SIG-M5 (cell line): Measurements from ENCODE around the gene FMN1.
"Not testable (repeated sequence)": the region's sequence is repeated elsewhere in the genome, so short reads cannot be mapped to it uniquely, and the experiment has no call there.

ENCODE experiments used
- DNase-seq: peaks from one replicate; lab custom pipeline; 2025; lab: John Stamatoyannopoulos, UW

The FMN1 gene

GRCh38 chr15:33093222-33093621, 101.3 kb downstream of the FMN1 start:
- no peak for DNase-seq

GRCh38 chr15:33091983-33092693, 102.4 kb downstream of the FMN1 start:
- no peak for DNase-seq

DNA sequence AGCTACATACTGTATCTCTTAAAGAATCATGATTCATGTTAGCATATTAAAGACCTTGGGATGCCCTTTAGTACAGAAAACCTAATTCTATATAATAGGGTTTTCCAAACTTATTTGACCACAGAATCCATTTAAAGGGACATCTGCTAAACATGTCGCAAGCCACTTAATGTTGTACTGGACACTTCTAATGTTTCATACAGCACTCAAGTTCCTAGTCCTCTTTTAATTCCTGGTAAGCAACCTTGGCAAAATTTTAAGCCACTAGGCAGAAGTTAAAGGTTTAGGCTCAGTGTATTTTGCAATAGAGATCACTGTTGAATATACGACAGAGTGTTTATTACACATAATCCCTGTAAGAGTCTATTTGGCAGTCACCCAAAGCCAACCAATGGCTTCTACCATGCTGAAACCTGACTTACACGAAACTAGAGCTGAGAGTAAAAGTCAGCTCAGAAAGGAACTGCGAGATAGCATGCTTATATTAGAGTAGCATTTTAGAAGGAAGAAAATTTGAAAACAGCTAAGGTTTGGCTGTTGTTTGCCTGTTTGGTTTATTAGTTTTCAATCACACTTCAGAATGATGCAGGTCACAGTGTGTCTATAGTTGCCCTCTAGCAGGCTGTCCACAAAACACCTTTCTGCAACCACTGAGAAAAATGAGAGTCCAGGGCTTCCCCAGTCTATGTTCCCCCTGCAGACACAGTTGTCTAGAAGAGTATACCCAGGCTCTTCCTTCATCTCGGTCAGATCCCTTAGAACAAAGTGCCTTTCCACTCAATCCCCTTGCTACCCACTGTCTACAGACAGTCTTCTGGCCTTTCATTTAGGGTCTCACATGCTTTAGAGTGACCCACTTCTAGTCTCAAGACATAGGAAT, 104.4 kb downstream of the FMN1 start:
- DNase-seq = no peak

DNA sequence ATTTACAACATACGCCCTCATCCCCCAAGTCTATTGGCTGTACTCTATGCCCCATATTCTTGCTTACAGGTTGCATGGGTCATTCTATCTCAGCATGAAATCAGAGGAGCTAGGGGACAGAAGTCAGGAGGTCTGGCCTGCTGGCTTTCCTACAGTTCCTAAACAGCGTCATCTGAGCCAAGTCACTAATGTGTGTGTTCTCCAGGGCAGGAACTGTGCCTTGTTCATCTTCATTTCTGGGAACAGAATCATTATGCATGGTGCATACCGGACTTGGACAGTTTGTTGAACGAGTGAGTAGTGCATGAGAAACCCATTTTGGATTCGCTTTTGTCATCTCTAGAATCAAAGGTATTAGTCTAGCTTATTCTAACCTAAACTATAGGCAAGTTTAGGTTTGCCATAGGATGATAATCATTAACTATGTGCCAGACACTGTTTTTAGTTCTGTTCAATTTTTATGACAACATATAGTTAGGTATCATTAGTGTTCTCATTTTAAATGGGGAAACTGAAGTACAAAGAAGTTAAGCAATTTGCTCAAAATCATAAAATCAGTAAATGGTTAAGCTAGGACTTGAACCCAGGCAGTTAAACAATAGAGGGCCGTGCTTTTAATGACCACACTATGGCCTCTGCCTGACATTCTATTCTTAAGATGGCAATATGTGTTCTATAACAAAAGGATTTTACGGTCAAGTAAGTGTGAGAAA, 105.2 kb downstream of the FMN1 start:
- no peak for DNase-seq

DNA sequence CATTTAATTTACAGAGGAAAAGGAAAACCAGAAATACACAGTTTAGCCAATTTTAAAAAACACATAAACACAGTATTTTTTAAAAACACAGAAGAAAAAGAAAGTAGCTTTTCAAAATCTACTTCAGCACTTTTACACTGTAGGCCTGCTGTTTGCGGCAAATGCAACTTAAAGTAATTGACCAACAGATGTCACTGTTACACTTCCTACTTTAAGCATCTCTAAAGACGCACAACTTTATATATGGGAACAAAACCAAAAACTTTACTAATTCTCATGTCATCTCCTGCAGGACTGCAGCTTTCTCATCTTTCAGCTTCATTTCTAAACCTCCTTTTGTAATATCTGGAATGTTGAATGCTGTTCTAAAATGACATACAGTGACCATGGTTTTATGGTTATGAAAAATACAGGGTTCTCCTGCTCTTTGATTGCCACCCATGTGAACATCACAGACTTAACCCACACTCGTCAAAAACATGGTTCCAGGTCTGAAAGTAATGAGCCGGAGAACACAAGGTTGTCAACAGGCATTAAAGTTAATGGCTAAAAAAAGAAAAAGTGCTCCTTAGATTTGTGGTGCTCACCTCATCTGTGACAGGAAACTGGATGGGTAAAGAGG, 107.9 kb downstream of the FMN1 start:
- no peak for DNase-seq

GRCh38 chr15:33084661-33085060, 109.9 kb downstream of the FMN1 start:
- no peak for DNase-seq

GRCh38 chr15:33083232-33084081, 111.1 kb downstream of the FMN1 start:
- no peak for DNase-seq

DNA sequence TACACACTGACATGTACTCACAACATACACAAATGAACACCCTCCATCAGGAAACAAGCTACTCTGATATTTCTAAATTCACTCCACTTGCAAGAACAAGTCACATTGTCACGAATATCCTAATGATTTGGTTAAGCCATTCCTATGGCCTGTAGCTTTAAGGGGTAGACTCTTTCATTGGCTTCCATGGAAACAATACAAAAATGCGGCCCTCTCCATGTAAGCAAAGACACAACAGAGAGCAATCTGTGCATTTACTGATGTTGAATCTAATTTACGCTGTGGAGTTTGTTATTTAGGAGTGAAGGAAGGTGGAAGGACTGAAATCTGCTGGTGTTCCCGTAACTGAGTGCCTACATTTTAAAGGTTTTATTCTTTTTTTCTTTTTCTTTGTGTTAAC, 114.5 kb downstream of the FMN1 start:
- no peak for DNase-seq

DNA sequence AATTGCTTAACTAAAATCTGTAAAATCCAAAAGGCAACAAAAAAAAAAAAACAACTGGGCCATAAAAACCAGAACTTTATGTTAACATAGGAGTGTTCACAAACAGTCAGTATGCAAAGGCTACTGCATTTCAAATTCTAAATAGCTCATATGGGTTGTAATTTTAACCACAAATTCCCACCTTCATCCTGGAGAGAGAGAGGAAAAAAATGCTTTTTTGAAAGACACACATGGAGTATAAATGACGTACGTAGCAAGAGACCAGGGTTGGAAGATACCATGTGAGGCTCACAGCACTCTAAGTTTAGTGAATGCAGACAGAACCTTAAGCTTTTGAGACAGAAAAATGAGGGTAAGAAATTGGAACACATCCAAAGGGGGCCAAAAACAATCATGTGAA, 115.9 kb downstream of the FMN1 start:
- DNase-seq = no peak

DNA sequence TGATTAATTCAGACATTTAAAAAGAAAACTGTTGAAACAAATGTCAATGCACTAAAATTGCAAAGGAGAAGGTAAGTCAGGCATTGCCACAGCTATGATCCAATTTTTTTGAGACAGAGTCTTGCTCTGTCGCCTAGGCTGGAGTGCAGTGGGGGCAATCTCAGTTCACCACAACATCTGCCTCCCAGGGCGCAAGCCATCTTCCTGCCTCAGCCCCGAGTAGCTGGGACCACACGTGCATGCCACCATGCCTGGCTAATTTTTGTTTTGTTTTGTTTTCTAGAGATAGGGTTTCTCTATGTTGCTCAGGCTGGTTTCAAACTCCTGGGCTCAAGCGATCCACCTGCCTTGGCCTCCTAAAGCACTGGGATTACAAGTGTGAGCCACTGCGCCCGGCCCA, 117.6 kb downstream of the FMN1 start:
- DNase-seq = no peak

DNA sequence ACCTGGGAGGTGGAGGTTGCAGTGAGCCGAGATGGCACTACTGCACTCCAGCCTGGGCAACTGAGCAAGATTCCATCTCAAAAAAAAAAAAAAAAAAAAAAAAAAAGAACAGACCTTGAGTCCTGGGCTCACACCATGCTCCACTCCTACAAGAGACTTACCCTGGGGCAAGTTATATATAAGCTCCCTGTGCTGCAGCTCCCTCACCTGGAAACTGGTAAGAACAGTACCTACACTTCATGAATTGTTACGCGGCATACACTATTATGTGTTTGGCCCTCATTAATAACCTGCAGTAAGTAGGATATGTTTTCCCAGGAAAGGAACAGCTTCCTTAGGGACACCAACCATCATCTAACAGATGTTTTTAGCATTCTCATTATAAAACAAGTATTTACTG, 119.6 kb downstream of the FMN1 start:
- DNase-seq = no peak

- no peak for DNase-seq
These were observed 120.3 kb downstream of the FMN1 start for GRCh38 chr15:33074212-33074611.

DNA sequence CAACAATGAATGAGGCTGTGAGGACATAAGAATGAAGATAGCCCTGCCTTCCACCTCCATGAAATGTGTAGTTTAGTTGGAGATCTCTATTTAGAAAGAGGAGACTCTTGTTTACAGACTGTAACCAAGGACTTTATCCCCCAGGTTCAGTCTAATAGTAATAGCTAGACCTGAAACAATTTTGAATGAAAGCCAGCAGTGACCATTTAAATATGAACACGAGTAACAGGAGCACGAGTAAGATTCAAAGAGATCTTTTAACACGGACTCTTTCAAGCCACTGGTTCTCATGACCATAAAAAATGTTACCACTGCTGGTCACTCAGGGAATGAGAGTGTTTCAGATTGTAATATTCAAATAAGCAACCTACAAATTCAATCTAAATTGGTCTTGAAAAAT, 123.1 kb downstream of the FMN1 start:
- DNase-seq = no peak

DNA sequence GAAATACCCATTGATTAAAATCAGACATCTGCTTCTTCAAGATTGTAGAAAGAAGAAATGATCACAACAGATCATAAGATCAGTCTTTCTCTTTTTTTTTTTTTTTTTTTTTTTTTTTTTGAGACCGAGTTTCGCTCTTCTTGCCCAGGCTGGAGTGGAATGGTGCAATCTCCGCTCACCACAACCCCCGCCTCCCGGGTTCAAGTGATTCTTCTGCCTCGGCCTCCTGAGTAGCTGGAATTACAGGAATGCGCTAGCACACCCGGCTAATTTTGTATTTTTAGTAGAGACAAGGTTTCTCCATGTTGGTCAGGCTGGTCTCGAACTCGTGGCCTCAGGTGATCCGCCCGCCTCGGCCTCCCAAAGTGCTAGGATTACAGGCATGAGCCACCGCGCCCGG, 124.6 kb downstream of the FMN1 start:
- not testable (repeated sequence) for DNase-seq

DNA sequence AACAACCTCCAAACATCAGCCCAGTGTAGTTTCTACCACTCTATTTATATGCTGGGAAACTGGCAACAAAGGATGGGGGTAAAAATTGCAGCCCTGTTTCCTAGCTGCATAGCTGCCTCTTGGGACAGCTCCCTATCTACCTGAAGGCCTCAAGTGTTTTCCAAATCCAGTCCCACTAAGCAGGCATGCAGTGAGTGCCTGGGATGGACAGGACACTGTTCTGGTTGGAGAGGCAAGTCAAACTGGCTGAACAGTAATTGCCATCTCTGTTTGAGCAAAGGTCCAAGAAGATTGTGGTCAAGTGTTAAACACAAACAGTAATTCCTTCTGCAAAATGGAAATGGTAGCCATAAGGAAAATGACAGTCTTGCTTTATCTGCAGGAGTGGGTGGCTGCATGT, 125.4 kb downstream of the FMN1 start:
- no peak for DNase-seq

DNA sequence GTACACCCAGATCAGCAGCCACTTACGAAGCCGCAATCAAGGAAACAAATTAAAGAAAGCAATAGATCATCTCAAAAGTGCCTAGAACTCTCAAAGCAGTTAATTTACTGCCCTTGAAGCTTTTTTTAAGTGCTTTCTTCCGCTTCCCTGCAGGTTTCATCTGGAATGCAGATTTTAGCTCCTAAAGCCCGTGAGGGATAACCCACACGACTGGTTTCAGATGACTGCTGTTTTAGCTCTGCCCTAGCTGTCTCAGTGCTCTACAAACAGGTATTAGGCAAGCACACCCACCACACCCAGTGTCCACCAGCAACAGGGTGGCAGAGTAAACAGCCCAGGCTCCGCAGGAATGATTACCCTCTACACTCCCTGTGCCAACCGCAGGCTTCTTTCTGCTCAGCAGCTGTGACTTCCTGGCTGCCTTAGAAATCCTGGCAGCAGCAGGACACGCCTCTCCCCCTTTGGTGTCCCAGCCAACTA, 126.0 kb downstream of the FMN1 start:
- no peak for DNase-seq

- no peak for DNase-seq
These were observed 126.5 kb downstream of the FMN1 start for GRCh38 chr15:33068007-33068481.

GRCh38 chr15:33067456-33067855, 127.1 kb downstream of the FMN1 start:
- DNase-seq = no peak

- DNase-seq = no peak
These were observed 127.9 kb downstream of the FMN1 start for GRCh38 chr15:33066584-33066983.

- DNase-seq = no peak
These were observed 129.6 kb downstream of the FMN1 start for GRCh38 chr15:33064878-33065277.

DNA sequence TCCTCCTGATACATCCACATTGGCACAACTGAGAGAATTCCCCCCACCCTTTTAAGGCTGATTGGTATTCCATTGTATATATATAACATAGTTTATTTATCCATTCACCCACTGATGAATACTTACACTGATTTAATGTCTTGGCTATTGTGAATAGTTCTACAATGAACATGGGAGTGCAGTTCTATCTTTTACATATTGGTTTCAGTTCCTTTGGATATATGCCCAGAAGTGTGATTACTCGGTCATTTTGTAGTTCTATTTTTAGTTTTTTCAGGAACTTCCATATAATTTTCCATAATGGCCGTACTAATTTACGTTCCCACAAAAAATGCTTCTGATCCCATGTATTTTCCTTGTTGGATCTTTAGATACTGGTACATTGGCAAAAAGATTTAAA, 135.3 kb downstream of the FMN1 start:
- no peak for DNase-seq
